Tibial artery (tissue), 4 donors: ENCODE data around the gene RASSF1.

Source experiments
- DNase-seq, 2 donors: peaks; one replicate each; pipeline ENCODE4 v3.0.0-alpha.2; 2019
- H3K27ac ChIP-seq, 2 donors: fragments of 200-600 bp; sonication (generic) in 1 of 2; 1 replicate in 1 of 2; 2 replicates in 1 of 2; pipeline ENCODE4 v1.5.1; 2018 to 2019; ENCODE audit warnings: mild to moderate bottlenecking in 1 of 2
- H3K27me3 ChIP-seq, 2 donors: fragments of 200-600 bp; sonication (generic) in 1 of 2; one replicate each; pipeline versions ENCODE4 v1.5.1 to v1.6.0; 2016 to 2019
- H3K36me3 ChIP-seq, 3 donors: fragments of 200-600 bp; sonication (generic) in 2 of 3; one replicate each; pipeline ENCODE4 v1.5.1; 2016 to 2019; ENCODE audit warnings: mild to moderate bottlenecking in 2 of 3
- H3K4me1 ChIP-seq, 4 donors: fragments of 200-600 bp; sonication (generic) in 2 of 4; 1 replicate in 3 of 4; 2 replicates in 1 of 4; pipeline ENCODE4 v1.5.1; 2016 to 2019
- H3K4me3 ChIP-seq, 2 donors: fragments of 200-600 bp; sonication (generic) in 1 of 2; 1 replicate in 1 of 2; 2 replicates in 1 of 2; pipeline ENCODE4 v1.5.1; 2018 to 2019; ENCODE audit warnings: mild to moderate bottlenecking in 2 of 2
- H3K9me3 ChIP-seq, 3 donors: fragments of 200-600 bp; sonication (generic) in 1 of 3; one replicate each; pipeline ENCODE4 v1.5.1; 2016 to 2019
- intact Hi-C: fragments of 100-400 bp; cut with DNase I; formaldehyde crosslinking; loops from one replicate; pipeline ENCODE4 v1.15.0; 2023; ENCODE audit warnings: low total_unique reads
- TF ChIP-seq, protein P1 (sequence below), 2 experiments: fragments of 200-600 bp in 1 of 2; fragments of 450-650 bp in 1 of 2; IDR thresholded peaks; one replicate each; pipeline ENCODE4 v1.5.1; 2017 to 2019; ENCODE audit warnings: antibody characterized with exemption in 2 of 2, mild to moderate bottlenecking in 1 of 2, moderate library complexity in 1 of 2

The RASSF1 gene

DNA sequence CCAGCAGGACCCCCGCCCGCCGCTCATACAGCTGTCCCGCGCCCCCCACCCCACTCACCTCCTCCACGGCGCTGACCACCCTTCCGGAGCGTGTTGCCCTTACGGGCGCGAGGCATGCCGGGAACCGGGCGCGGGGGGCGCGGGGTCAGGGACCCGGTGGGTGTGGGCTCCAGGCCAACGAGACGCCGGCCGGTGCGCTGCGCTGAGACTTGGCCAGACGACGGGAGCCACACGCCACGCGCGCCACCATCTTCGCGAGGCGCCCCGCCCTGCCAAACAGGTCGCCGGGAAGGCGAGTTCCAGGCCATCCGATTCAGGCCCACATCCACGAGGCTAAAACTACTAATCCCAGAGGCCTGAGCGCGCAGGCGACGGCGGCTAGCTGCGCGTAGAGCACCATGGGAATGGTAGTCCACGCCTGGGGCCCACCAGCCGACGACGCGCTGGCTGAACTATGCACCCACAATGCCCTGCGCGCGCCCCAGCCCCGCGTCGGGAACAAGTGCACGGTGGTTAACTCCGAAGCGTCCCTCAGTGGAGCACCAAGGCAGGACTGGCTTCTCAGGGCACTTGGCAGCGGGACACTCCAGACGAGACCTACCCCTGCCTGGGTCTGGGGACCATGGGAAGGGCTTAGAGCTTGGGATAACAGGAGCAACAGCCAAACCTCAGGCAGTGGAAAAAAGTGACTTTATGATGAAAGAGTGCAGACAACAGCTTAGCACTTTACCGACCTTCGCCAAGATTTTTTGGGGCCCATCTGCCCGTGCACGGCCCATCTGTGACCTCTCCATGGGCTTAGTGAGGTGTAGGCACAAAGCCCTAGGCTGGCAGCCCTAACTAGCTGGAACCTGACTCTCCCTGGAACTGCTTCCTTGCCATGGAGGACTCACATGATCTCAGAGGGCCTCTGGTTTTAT lies 48.2 kb downstream of the RASSF1 start, which contains the start of gene IFRD2:
TSS of gene IFRD2 (minus strand) at position 271 of the 920 bp plus-strand sequence. CDS start at position 116, 155 bp downstream.
- peak; percentile 98 to 99 for DNase-seq

DNA sequence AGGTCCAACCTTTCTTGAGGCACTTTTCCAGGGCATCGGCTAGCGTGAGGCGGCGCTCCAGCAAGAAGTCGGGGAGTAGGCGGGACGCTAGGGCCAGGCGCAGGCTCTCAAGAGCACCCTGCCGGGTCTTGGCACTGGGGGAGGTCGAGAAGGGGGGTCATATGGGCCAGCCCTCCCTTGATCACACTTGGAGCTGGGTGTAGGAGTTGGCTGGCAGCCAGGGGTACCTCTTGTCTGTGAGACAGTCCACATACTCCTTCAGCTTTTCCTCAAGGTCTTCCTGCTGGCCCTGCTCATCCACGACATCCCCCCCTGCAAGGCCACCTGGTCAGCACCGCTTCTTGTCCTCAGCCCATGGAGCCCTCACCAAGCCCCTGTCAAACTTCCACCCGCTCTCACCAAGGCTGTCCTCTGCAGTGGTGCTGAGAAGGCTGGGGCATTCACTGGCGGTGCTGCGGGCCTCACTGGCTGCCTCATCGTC lies 50.4 kb downstream of the RASSF1 start:
- TF ChIP-seq, protein P1, sequence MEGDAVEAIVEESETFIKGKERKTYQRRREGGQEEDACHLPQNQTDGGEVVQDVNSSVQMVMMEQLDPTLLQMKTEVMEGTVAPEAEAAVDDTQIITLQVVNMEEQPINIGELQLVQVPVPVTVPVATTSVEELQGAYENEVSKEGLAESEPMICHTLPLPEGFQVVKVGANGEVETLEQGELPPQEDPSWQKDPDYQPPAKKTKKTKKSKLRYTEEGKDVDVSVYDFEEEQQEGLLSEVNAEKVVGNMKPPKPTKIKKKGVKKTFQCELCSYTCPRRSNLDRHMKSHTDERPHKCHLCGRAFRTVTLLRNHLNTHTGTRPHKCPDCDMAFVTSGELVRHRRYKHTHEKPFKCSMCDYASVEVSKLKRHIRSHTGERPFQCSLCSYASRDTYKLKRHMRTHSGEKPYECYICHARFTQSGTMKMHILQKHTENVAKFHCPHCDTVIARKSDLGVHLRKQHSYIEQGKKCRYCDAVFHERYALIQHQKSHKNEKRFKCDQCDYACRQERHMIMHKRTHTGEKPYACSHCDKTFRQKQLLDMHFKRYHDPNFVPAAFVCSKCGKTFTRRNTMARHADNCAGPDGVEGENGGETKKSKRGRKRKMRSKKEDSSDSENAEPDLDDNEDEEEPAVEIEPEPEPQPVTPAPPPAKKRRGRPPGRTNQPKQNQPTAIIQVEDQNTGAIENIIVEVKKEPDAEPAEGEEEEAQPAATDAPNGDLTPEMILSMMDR (IDR thresholded peaks at IDR 0.05) = no peak
- Histone ChIP-seq H3K27me3 (no peaks in the 10 kb centered on the region), H3K9me3 (no peaks in the 10 kb centered on the region), H3K27ac (no peak overlapping the region), H3K36me3 (peaks cover 18 to 47% (median 36%) of the 10 kb centered on the region in 3 donors), H3K4me3 (no peak overlapping the region), H3K4me1 (peaks cover 0 to 25% (median 21%) of the 10 kb centered on the region in 4 donors)
- intact Hi-C loops = no loop called here
- no peak for DNase-seq

More for the DNA sequence above, 48.2 kb downstream of the RASSF1 start, which contains the start of gene IFRD2:
- intact Hi-C loops = no loop called here
- no peaks in the 10 kb centered on the region for H3K9me3 ChIP-seq
- H3K27me3 ChIP-seq = no peaks in the 10 kb centered on the region
- H3K4me1 ChIP-seq = peaks cover 0 to 26% (median 21%) of the 10 kb centered on the region in 4 donors
- peak within 1 kb of the TSS; percentile 91 to 100 for H3K4me3 ChIP-seq
- TF ChIP-seq, protein P1 (IDR thresholded peaks at IDR 0.05) = no peak
- H3K27ac ChIP-seq = peak within 1 kb of the TSS; percentile 92 to 96
- peaks cover 18 to 41% (median 30%) of the 10 kb centered on the region in 3 donors for H3K36me3 ChIP-seq

DNA sequence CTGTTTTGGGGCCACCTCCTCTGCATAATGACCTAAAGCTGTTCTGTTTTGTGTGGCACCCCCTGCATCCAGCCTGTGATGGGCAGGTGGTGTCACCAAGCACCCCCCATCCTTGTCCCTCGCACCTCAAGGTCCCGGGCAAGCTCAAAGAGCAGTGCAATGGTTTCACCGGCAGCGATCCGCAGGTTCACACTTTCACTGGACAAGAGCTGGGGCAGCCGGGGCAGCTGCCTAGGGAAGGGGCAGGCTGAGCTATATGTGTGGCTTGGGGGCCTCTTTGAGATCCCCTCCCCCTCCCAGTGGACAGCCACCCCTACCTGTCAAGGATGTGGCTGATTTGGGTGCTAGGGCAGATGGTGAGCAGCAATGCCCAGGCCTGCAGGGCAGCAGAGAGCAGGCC lies 51.5 kb downstream of the RASSF1 start:
- H3K36me3 ChIP-seq = peaks cover 18 to 47% (median 36%) of the 10 kb centered on the region in 3 donors
- no peak overlapping the region for H3K27ac ChIP-seq
- no peak for DNase-seq
- H3K4me1 ChIP-seq = peaks cover 0 to 25% (median 21%) of the 10 kb centered on the region in 4 donors
- intact Hi-C loops = no loop called here
- TF ChIP-seq, protein P1 (IDR thresholded peaks at IDR 0.05) = no peak
- no peaks in the 10 kb centered on the region for H3K9me3 ChIP-seq
- H3K27me3 ChIP-seq = no peaks in the 10 kb centered on the region
- H3K4me3 ChIP-seq = no peak overlapping the region

DNA sequence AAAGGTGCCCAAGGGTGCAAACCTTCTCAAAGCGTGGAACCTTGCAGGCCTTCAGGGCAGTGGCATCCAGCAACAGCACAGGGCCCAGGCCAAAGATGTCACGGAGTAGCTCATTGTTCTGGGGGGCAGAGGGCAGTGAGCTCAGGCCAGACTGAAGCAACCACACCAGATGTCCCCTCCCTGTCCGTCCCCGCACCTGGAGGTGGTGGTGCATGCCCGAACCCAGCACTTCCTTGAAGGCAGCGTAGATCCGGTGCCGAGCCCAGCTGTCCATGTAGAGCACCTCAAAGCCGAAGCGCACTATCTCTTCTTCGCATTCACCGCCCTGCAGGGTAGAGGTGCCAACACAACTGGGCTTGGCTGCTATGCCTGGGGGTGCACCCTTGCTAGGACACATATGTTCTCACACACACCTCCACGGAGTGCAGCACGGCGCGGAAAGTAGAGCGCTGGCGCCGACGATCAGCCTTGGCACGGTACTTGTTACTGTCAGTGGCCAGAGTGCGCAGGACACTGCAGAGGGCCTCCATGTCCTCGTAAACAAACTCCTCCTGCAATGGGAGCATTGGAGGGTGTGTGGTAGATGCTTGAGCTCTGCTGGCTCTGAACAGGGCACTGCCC lies 52.1 kb downstream of the RASSF1 start:
- TF ChIP-seq, protein P1 (IDR thresholded peaks at IDR 0.05) = no peak
- intact Hi-C loops = no loop called here
- Histone ChIP-seq H3K4me3 (no peak overlapping the region), H3K9me3 (no peaks in the 10 kb centered on the region), H3K4me1 (peaks cover 0 to 25% (median 21%) of the 10 kb centered on the region in 4 donors), H3K27me3 (no peaks in the 10 kb centered on the region), H3K27ac (no peak overlapping the region), H3K36me3 (peaks cover 18 to 47% (median 36%) of the 10 kb centered on the region in 3 donors)
- DNase-seq = no peak

DNA sequence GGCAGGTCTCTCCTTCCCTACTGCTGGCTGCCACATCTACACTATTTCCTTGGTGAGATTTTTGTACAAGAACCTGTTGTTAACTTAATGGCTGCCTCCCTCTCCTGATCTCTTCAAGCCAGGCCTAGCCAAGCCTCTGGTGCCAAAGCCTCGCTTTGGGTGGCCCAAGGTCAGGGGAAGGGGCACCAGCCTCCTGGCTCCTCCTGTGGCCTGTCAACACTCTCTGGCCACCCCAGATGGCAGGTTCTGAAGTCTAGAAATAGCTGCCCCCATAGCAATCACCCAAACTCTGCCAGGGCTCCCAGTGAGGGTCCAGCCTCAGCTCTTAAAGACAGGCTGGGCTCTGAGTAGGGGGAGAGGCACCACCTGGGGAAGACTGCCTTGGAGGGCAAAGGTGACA lies 53.4 kb downstream of the RASSF1 start:
- no peak for DNase-seq
- H3K36me3 ChIP-seq = peaks cover 18 to 47% (median 36%) of the 10 kb centered on the region in 3 donors

More for the DNA sequence above, 53.4 kb downstream of the RASSF1 start:
- TF ChIP-seq, protein P1 (IDR thresholded peaks at IDR 0.05) = no peak
- peaks cover 0 to 15% (median 11%) of the 10 kb centered on the region in 4 donors for H3K4me1 ChIP-seq
- no peak overlapping the region for H3K4me3 ChIP-seq
- no peaks in the 10 kb centered on the region for H3K27me3 ChIP-seq
- no peak overlapping the region for H3K27ac ChIP-seq
- intact Hi-C loops = no loop called here
- no peaks in the 10 kb centered on the region for H3K9me3 ChIP-seq
